Prostate gland (tissue), 2 donors: ENCODE data around the gene KRT2. TPM values are rescaled to one million over a fixed set of nuclear protein-coding genes. Genes with fewer than 3 reads are reported as not detected.

Experiments used
- DNase-seq: peaks from one replicate; pipeline ENCODE4 v3.0.0-alpha.2; 2019; ENCODE audit warnings: low spot score
- H3K27ac ChIP-seq, 2 donors: fragments of 200-600 bp; sonication (generic); 2 replicates each; pipeline ENCODE4 v1.5.1; 2017 to 2019
- H3K27me3 ChIP-seq: fragments of 200-600 bp; sonication (generic); replicated peaks from 2 replicates; pipeline ENCODE4 v1.5.1; 2019; ENCODE audit not compliant: insufficient read depth
- H3K36me3 ChIP-seq, 2 donors: fragments of 200-600 bp; sonication (generic); 1 replicate in 1 of 2; 2 replicates in 1 of 2; pipeline versions ENCODE4 v1.5.1 to v1.8.1; 2017 to 2019
- H3K4me1 ChIP-seq: fragments of 200-600 bp; sonication (generic); replicated peaks from 2 replicates; pipeline ENCODE4 v1.5.1; 2019
- H3K4me3 ChIP-seq, 2 donors: fragments of 200-600 bp; sonication (generic); 2 replicates each; pipeline ENCODE4 v1.5.1; 2017 to 2019
- H3K9me3 ChIP-seq: fragments of 200-600 bp; sonication (generic); 2 replicates; pipeline ENCODE4 v1.5.1; 2017
- POLR2A ChIP-seq: fragments of 450-650 bp; IDR thresholded peaks from one replicate; pipeline ENCODE4 v1.6.1; 2016; ENCODE audit warnings: antibody characterized with exemption, mild to moderate bottlenecking
- POLR2AphosphoS5 ChIP-seq: sonication (generic); formaldehyde crosslinking; IDR thresholded peaks from one replicate; pipeline ENCODE4 v1.6.1; 2017; ENCODE audit warnings: antibody characterized with exemption
- WGBS: methylation state at CpG from one replicate; pipeline ENCODE4 v1.1.5; 2018; 5-methylcytosine and 5-hydroxymethylcytosine counted together
- intact Hi-C: fragments of 100-400 bp; cut with DNase I; formaldehyde crosslinking; loops from one replicate; pipeline ENCODE4 v1.14.2; 2022
- total RNA-seq, 2 donors: library from RNA; depleted of rRNA; stranded (reverse); fragments of >200 nt; gene quantifications; one replicate each; pipeline ENCODE4 v1.1.0, GENCODE V29; 2016
- TF ChIP-seq, protein P1 (sequence below), 4 experiments: fragments of 200-600 bp in 2 of 4; fragments of 450-650 bp in 2 of 4; sonication (generic) in 2 of 4; IDR thresholded peaks; 1 replicate in 3 of 4; 2 replicates in 1 of 4; pipeline ENCODE4 v1.5.1; 2016 to 2019; ENCODE audit warnings: antibody characterized with exemption in 4 of 4, mild to moderate bottlenecking in 2 of 4, moderate library complexity in 2 of 4

KRT2 gene
- total RNA-seq, 2 donors from 2014 or later, result 0.41 to 5.1 TPM

DNA sequence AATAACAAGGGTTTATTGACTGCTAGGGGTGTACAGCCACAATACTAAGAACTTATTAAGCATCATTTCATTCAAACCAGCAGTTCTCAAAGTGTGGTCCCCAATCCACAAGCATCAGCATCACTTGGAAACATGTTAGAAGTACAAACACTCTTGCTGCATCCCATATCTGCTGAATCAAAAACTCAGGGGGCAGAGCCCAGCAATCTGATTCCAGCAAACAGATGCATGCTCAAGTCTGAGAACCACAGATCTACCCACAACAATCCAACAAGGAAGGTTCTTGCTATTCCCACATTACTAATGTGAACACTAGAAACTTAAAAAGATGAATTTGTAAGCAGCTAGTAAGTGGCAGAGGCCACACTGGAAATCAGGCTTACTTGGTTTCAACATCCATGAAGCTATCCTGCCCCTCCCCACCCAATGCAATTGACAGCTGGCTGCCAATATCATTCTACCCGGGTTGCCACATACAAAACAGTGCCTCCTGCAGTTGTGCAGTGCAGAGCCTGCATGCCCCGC is 45.1 kb upstream of the KRT2 start:
- Histone ChIP-seq H3K9me3 (no peaks in the 10 kb centered on the region), H3K27me3 (peaks cover 6% of the 10 kb centered on the region), H3K27ac (no peak overlapping the region), H3K4me1 (no peaks in the 10 kb centered on the region), H3K36me3 (no peaks in the 10 kb centered on the region), H3K4me3 (no peak overlapping the region)
- TF ChIP-seq, protein P1, sequence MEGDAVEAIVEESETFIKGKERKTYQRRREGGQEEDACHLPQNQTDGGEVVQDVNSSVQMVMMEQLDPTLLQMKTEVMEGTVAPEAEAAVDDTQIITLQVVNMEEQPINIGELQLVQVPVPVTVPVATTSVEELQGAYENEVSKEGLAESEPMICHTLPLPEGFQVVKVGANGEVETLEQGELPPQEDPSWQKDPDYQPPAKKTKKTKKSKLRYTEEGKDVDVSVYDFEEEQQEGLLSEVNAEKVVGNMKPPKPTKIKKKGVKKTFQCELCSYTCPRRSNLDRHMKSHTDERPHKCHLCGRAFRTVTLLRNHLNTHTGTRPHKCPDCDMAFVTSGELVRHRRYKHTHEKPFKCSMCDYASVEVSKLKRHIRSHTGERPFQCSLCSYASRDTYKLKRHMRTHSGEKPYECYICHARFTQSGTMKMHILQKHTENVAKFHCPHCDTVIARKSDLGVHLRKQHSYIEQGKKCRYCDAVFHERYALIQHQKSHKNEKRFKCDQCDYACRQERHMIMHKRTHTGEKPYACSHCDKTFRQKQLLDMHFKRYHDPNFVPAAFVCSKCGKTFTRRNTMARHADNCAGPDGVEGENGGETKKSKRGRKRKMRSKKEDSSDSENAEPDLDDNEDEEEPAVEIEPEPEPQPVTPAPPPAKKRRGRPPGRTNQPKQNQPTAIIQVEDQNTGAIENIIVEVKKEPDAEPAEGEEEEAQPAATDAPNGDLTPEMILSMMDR (IDR thresholded peaks at IDR 0.05), result no peak
- TF ChIP-seq POLR2AphosphoS5, result no peak
- DNase-seq, result no peak
- intact Hi-C loops, result no loop called here
- WGBS, result 66% methylated on average over 2 of the region's 2 CpGs

GRCh38 chr12:52696588-52696987 is 44.6 kb upstream of the KRT2 start:
- H3K4me1 ChIP-seq, result no peaks in the 10 kb centered on the region
- peaks cover 6% of the 10 kb centered on the region for H3K27me3 ChIP-seq
- H3K9me3 ChIP-seq, result no peaks in the 10 kb centered on the region
- 58% methylated on average over 3 of the region's 3 CpGs for WGBS
- no peak overlapping the region for H3K4me3 ChIP-seq
- no peak for DNase-seq
- TF ChIP-seq POLR2A, result no peak
- TF ChIP-seq POLR2AphosphoS5, result no peak
- TF ChIP-seq, protein P1 (IDR thresholded peaks at IDR 0.05), result no peak
- no peaks in the 10 kb centered on the region for H3K36me3 ChIP-seq
- intact Hi-C loops, result no loop called here
- no peak overlapping the region for H3K27ac ChIP-seq

GRCh38 chr12:52695039-52695438 is 43.0 kb upstream of the KRT2 start:
- H3K4me3 ChIP-seq, result no peak overlapping the region
- WGBS, result 90% methylated on average over 3 of the region's 3 CpGs
- H3K4me1 ChIP-seq, result no peaks in the 10 kb centered on the region
- no peak for DNase-seq
- no peaks in the 10 kb centered on the region for H3K36me3 ChIP-seq
- no peak overlapping the region for H3K27ac ChIP-seq
- TF ChIP-seq, protein P1 (IDR thresholded peaks at IDR 0.05), result no peak
- TF ChIP-seq POLR2A (no peak), POLR2AphosphoS5 (no peak)
- H3K9me3 ChIP-seq, result no peaks in the 10 kb centered on the region
- intact Hi-C loops, result no loop called here
- H3K27me3 ChIP-seq, result peaks cover 8% of the 10 kb centered on the region

- H3K4me3 ChIP-seq, result no peak overlapping the region
These were observed 42.1 kb upstream of the KRT2 start for GRCh38 chr12:52694151-52694550.

DNA sequence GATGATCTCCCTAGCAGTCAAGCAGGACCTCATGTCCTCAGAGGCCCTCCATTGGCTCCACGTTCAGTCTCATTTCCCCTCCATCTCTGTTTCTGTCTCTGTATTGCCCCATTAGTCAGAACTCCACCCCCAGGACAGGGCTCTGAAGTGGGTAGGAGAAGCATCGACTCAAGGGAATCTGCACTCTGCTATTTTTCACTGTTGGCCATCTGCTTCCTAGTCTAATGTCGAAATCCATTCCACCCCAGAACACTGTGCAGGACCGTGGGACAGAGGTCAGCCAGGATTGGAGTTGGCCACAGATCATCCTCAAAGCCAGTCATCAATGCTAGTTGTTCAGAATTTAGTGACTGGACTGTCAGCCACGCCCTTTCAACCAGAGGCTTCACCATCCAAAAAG is 41.2 kb upstream of the KRT2 start:
- 89% methylated on average over 5 of the region's 5 CpGs for WGBS
- Histone ChIP-seq H3K36me3 (no peaks in the 10 kb centered on the region), H3K9me3 (no peaks in the 10 kb centered on the region), H3K27me3 (peaks cover 8% of the 10 kb centered on the region), H3K27ac (no peak overlapping the region), H3K4me3 (no peak overlapping the region), H3K4me1 (no peaks in the 10 kb centered on the region)
- TF ChIP-seq POLR2A, result no peak
- TF ChIP-seq POLR2AphosphoS5, result no peak
- TF ChIP-seq, protein P1 (IDR thresholded peaks at IDR 0.05), result no peak
- no peak for DNase-seq
- intact Hi-C loops, result no loop called here

More at GRCh38 chr12:52694151-52694550, 42.1 kb upstream of the KRT2 start:
- no peak for TF ChIP-seq POLR2A
- TF ChIP-seq POLR2AphosphoS5, result no peak
- TF ChIP-seq, protein P1 (IDR thresholded peaks at IDR 0.05), result no peak
- no peaks in the 10 kb centered on the region for H3K4me1 ChIP-seq
- intact Hi-C loops, result no loop called here
- H3K27ac ChIP-seq, result no peak overlapping the region
- H3K36me3 ChIP-seq, result no peaks in the 10 kb centered on the region
- H3K27me3 ChIP-seq, result peaks cover 8% of the 10 kb centered on the region
- H3K9me3 ChIP-seq, result no peaks in the 10 kb centered on the region
- WGBS, result 96% methylated on average over 6 of the region's 6 CpGs
- DNase-seq, result no peak
